Measurements from ENCODE around the gene TRPM3. TPM values are rescaled to one million over a fixed set of nuclear protein-coding genes. Genes with fewer than 3 reads are reported as not detected.

The TRPM3 gene
- 0.18 and 3.9 TPM in 2 replicates for total RNA-seq

GRCh38 chr9:71121275-71122021 is at the start of gene TRPM3:
TRPM3 (minus strand) TSS chr9:71121621; CDS start chr9:71121354, 267 bp downstream.

Data from cardiac atrium fibroblast (primary cell).